H1 (cell line): ENCODE data around the gene SETD9. TPM values are rescaled to one million over a fixed set of nuclear protein-coding genes. Genes with fewer than 3 reads are reported as not detected.

Experiments used
- CTCF ChIA-PET: fragments of 300-600 bp; sonication (Branson Sonifier 250); formaldehyde crosslinking; loops from one replicate; lab custom pipeline; 2021; ENCODE audit not compliant: partially characterized antibody; lab: Charles Lee
- POLR2A ChIA-PET: fragments of 300-600 bp; sonication (Branson Sonifier 250); formaldehyde crosslinking; loops from one replicate; lab custom pipeline; 2021; ENCODE audit warnings: inconsistent platforms; ENCODE audit not compliant: partially characterized antibody; lab: Charles Lee
- DNase-seq, 2 experiments: peaks; one replicate each; pipeline versions ENCODE4 v3.0.0 to v3.0.0-alpha.2; 2010 to 2022; ENCODE audit warnings: low spot score in 2 of 2, low read depth in 1 of 2, mixed read lengths in 1 of 2
- FAIRE-seq: peaks from 2 replicates; lab custom pipeline; 2011; peaks lifted over from hg19 to GRCh38; lab: Jason Lieb, UNC
- H2AFZ ChIP-seq: 2 replicates; pipeline ENCODE4 v1.8.1; 2012; ENCODE audit warnings: low read length, inconsistent platforms
- H2AK5ac ChIP-seq: 2 replicates; pipeline ENCODE4 v1.6.1; 2013; ENCODE audit warnings: low read depth, low read length
- H2BK120ac ChIP-seq: replicated peaks from 2 replicates; pipeline ENCODE3; 2013; ENCODE audit warnings: low read depth, low read length, inconsistent platforms
- H2BK12ac ChIP-seq: 2 replicates; pipeline ENCODE4 v1.6.1; 2013; ENCODE audit warnings: low read depth, low read length
- H2BK15ac ChIP-seq: 2 replicates; pipeline ENCODE4 v1.6.1; 2013; ENCODE audit warnings: low read length
- H2BK20ac ChIP-seq: 2 replicates; pipeline ENCODE4 v1.6.1; 2013; ENCODE audit warnings: low read length
- H2BK5ac ChIP-seq: 2 replicates; pipeline ENCODE4 v1.6.1; 2013; ENCODE audit warnings: low read depth, low read length
- H3K14ac ChIP-seq: 2 replicates; pipeline ENCODE4 v1.6.1; 2013; ENCODE audit warnings: inconsistent platforms; ENCODE audit not compliant: insufficient read length
- H3K18ac ChIP-seq: 2 replicates; pipeline ENCODE4 v1.6.1; 2013; ENCODE audit warnings: low read length; ENCODE audit errors: extremely low read depth
- H3K23ac ChIP-seq: 2 replicates; pipeline ENCODE4 v1.6.1; 2013; ENCODE audit warnings: inconsistent platforms; ENCODE audit not compliant: insufficient read length
- H3K23me2 ChIP-seq: 2 replicates; pipeline ENCODE4 v1.6.1; 2013; ENCODE audit warnings: low read depth, low read length
- H3K27ac ChIP-seq: 2 replicates; pipeline ENCODE4 v1.6.1; 2011; ENCODE audit warnings: low read depth, low read length, inconsistent platforms
- H3K27me3 ChIP-seq, 4 experiments: replicated peaks in 1 of 4; 1 replicate in 1 of 4; 2 replicates in 3 of 4; pipeline versions ENCODE4 v1.6.1 to v1.8.1; 2011 to 2013; ENCODE audit warnings: low read length in 3 of 4, mild to moderate bottlenecking in 3 of 4, inconsistent platforms in 2 of 4, mixed read lengths in 2 of 4, moderate library complexity in 1 of 4; ENCODE audit not compliant: control insufficient read depth in 3 of 4, insufficient read depth in 3 of 4; ENCODE audit errors: extremely low read depth in 1 of 4
- H3K36me3 ChIP-seq, 4 experiments: 2 replicates each; pipeline versions ENCODE4 v1.6.1 to v1.8.1; 2011 to 2013; ENCODE audit warnings: mild to moderate bottlenecking in 4 of 4, low read length in 3 of 4, moderate library complexity in 2 of 4, control low read depth in 1 of 4, inconsistent platforms in 1 of 4; ENCODE audit not compliant: insufficient read depth in 4 of 4, control insufficient read depth in 2 of 4
- H3K4ac ChIP-seq: replicated peaks from 2 replicates; pipeline ENCODE3; 2013; ENCODE audit warnings: low read length, low read depth, mixed read lengths, inconsistent platforms; ENCODE audit not compliant: insufficient read length
- H3K4me1 ChIP-seq, 4 experiments: replicated peaks in 1 of 4; 1 replicate in 1 of 4; 2 replicates in 3 of 4; pipeline versions ENCODE4 v1.6.1 to v1.8.1; 2011 to 2013; ENCODE audit warnings: low read length in 3 of 4, inconsistent platforms in 2 of 4, mixed read lengths in 1 of 4; ENCODE audit not compliant: insufficient read depth in 4 of 4, control insufficient read depth in 3 of 4
- H3K4me2 ChIP-seq, 2 experiments: 2 replicates each; pipeline versions ENCODE4 v1.6.1 to v1.8.1; 2011 to 2013; ENCODE audit warnings: low read depth in 2 of 2, low read length in 2 of 2, control low read depth in 1 of 2, inconsistent platforms in 1 of 2, mild to moderate bottlenecking in 1 of 2; ENCODE audit not compliant: insufficient read depth in 1 of 2
- H3K4me3 ChIP-seq, 4 experiments: fragments of 200-600, 300-600 bp in 1 of 4; sonication (generic), shearing (Covaris generic), sonication (Bioruptor Twin) in 1 of 4; 2 replicates each; pipeline versions ENCODE4 v1.5.1 to v1.8.1; 2011 to 2016; ENCODE audit warnings: low read length in 4 of 4, low read depth in 3 of 4, control low read depth in 2 of 4, inconsistent platforms in 2 of 4, mild to moderate bottlenecking in 2 of 4, mixed read lengths in 1 of 4, moderate library complexity in 1 of 4; ENCODE audit not compliant: insufficient read depth in 2 of 4; ENCODE audit errors: extremely low read depth in 1 of 4
- H3K56ac ChIP-seq: replicated peaks from 2 replicates; pipeline ENCODE3; 2013; ENCODE audit warnings: low read depth, mild to moderate bottlenecking, mixed read lengths, low read length, inconsistent platforms; ENCODE audit not compliant: insufficient read length
- H3K79me1 ChIP-seq: 2 replicates; pipeline ENCODE4 v1.6.1; 2013; ENCODE audit warnings: low read depth, low read length, control low read depth
- H3K79me2 ChIP-seq, 2 experiments: 2 replicates each; pipeline versions ENCODE4 v1.6.1 to v1.8.1; 2012 to 2013; ENCODE audit warnings: low read length in 2 of 2, mild to moderate bottlenecking in 2 of 2, inconsistent platforms in 1 of 2; ENCODE audit not compliant: insufficient read depth in 2 of 2, control insufficient read depth in 1 of 2
- H3K9ac ChIP-seq, 4 experiments: replicated peaks in 1 of 4; 1 replicate in 1 of 4; 2 replicates in 3 of 4; pipeline versions ENCODE4 v1.6.1 to v1.8.1; 2011 to 2013; ENCODE audit warnings: low read depth in 3 of 4, low read length in 3 of 4, control low read depth in 2 of 4, mild to moderate bottlenecking in 2 of 4, moderate library complexity in 2 of 4, inconsistent platforms in 1 of 4; ENCODE audit errors: extremely low read depth in 1 of 4
- H3K9me3 ChIP-seq, 2 experiments: 2 replicates each; pipeline versions ENCODE4 v1.6.1 to v1.8.1; 2012 to 2013; ENCODE audit warnings: mild to moderate bottlenecking in 2 of 2, moderate library complexity in 2 of 2, control low read depth in 1 of 2, inconsistent platforms in 1 of 2, low read depth in 1 of 2, low read length in 1 of 2, mixed read lengths in 1 of 2; ENCODE audit not compliant: insufficient read depth in 2 of 2
- H4K20me1 ChIP-seq, 2 experiments: replicated peaks in 1 of 2; 2 replicates each; pipeline versions ENCODE3 to v1.8.1; 2011 to 2013; ENCODE audit warnings: inconsistent platforms in 2 of 2, low read length in 2 of 2, mild to moderate bottlenecking in 1 of 2; ENCODE audit not compliant: insufficient read depth in 2 of 2, control insufficient read depth in 1 of 2
- H4K5ac ChIP-seq: 2 replicates; pipeline ENCODE4 v1.6.1; 2013; ENCODE audit warnings: low read length, low read depth, mixed read lengths, inconsistent platforms; ENCODE audit not compliant: insufficient read length
- H4K8ac ChIP-seq: 2 replicates; pipeline ENCODE4 v1.8.0; 2013; ENCODE audit warnings: mild to moderate bottlenecking, moderate library complexity, low read length, inconsistent platforms; ENCODE audit not compliant: insufficient read depth; ENCODE audit errors: extremely low read depth
- H4K91ac ChIP-seq: replicated peaks from 2 replicates; pipeline ENCODE3; 2013; ENCODE audit warnings: low read length, mixed read lengths, inconsistent platforms; ENCODE audit not compliant: insufficient read length
- CTBP2 ChIP-seq: IDR thresholded peaks from 2 replicates; pipeline ENCODE4 v1.7.0; 2011; ENCODE audit warnings: borderline replicate concordance, mild to moderate bottlenecking, moderate library complexity, mixed read lengths, low read length; ENCODE audit not compliant: insufficient read depth, insufficient read length
- GABPA ChIP-seq: IDR thresholded peaks from 2 replicates; pipeline ENCODE4 v1.6.1; 2011; ENCODE audit warnings: mild to moderate bottlenecking, low read length, moderate library complexity, borderline replicate concordance; ENCODE audit not compliant: insufficient read depth
- GTF2F1 ChIP-seq: IDR thresholded peaks from 2 replicates; pipeline ENCODE4 v1.6.1; 2012; ENCODE audit warnings: low read depth, low read length, improper control_type of control experiment, borderline replicate concordance
- PHF8 ChIP-seq: fragments of 200-600 bp; sonication (generic); conservative IDR thresholded peaks from 2 replicates; pipeline ENCODE4 v1.7.1; 2012; ENCODE audit warnings: low read depth, mild to moderate bottlenecking, inconsistent platforms, low read length, moderate library complexity
- SP4 ChIP-seq: IDR thresholded peaks from 2 replicates; pipeline ENCODE4 v1.6.1; 2012; ENCODE audit warnings: low read length, inconsistent platforms
- TBP ChIP-seq: IDR thresholded peaks from 2 replicates; pipeline ENCODE4 v1.6.1; 2011; ENCODE audit warnings: low read depth, low read length, improper control_type of control experiment
- TEAD4 ChIP-seq: IDR thresholded peaks from 2 replicates; pipeline ENCODE4 v1.6.1; 2012; ENCODE audit warnings: low read depth, low read length, inconsistent platforms, mixed read lengths
- WGBS, 2 experiments: shearing (Covaris generic) in 1 of 2; methylation state at CpG; one replicate each; pipeline versions ENCODE4 v1.1.6 to v1.1.7; 2013 to 2015; ENCODE audit warnings: low lambda C conversion rate in 2 of 2, mixed read lengths in 2 of 2, inconsistent platforms in 1 of 2, low coverage in 1 of 2, missing lambda C conversion rate in 1 of 2; ENCODE audit not compliant: insufficient replicate concordance in 2 of 2, insufficient coverage in 1 of 2, insufficient read length in 1 of 2; ENCODE audit errors: extremely low coverage in 1 of 2, missing lambda C conversion rate in 1 of 2; 5-methylcytosine and 5-hydroxymethylcytosine counted together
- polyA plus RNA-seq, 7 experiments: library from polyadenylated mRNA; depleted of rRNA in 3 of 7; stranded (reverse) in 5 of 7; unstranded in 2 of 7; fragments of >200 nt in 5 of 7; fragments of 200-250 nt in 2 of 7; gene quantifications; 1 replicate in 5 of 7; 2 replicates in 1 of 7; 4 replicates in 1 of 7; pipeline versions ENCODE4 v1.2.1 to v1.2.3, GENCODE V29; 2011 to 2013; ENCODE audit warnings: missing spikeins in 2 of 7, mixed read lengths in 2 of 7
- total RNA-seq: library from RNA; stranded (reverse); fragmentation: NEBNext Ultra II Directional; extraction: Animal tissue kit (Norgen Biotek cat#: 25700); gene quantifications from 2 replicates; pipeline ENCODE4 v1.2.1, GENCODE V29; 2021
- TF ChIP-seq, protein P1 (sequence below), 3 experiments: IDR thresholded peaks; 1 replicate in 2 of 3; 2 replicates in 1 of 3; pipeline versions ENCODE4 v1.5.1 to v1.6.1; 2011; ENCODE audit warnings: low read length in 3 of 3, mild to moderate bottlenecking in 3 of 3, inconsistent platforms in 2 of 3, low read depth in 1 of 3, moderate library complexity in 1 of 3; ENCODE audit not compliant: insufficient read depth in 1 of 3; ENCODE audit errors: control extremely low read depth in 1 of 3

The SETD9 gene
- total and polyA plus RNA-seq, 2 of the 8 experiments (the other 6 are each of a cell fraction or from before 2014, with no cell fraction given), result 4.5 to 11.9 TPM

DNA sequence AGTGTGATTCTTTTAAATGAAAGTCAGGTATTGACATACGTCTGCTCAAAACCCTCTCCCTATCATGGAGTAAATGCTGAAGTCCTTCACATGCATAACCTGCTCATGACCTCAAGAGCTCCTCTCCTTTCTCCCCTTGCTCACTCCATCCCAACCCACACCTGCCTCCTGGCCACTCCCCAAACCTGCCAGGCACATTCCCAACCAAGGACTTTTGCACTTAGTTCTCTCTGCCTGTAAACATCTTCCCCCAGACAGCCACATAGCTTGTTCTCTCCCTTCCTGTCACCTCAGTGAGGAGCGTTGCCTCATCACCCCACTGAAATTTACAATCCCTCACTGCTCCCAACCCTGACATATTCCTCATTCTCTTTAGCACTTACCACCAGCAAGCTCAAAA lies 8.7 kb downstream of the SETD9 start:
- CTCF ChIA-PET, result interaction anchor here (0.6 to 2.2 kb wide), 8 partner anchors 9 to 654 kb away, joined by 3 to 9 read pairs (median 3); partner anchors contain the start of gene SETD9
- Histone ChIP-seq H3K79me2 (no peaks in the 10 kb centered on the region), H3K27ac (no peak overlapping the region), H3K18ac (no peak overlapping the region), H4K8ac (no peak overlapping the region), H3K14ac (no peak overlapping the region), H2AK5ac (no peak overlapping the region), H2BK15ac (no peak overlapping the region)
- DNase-seq, result no peak
- no peak for TF ChIP-seq SP4
- TF ChIP-seq TBP, result no peak
- no peak for TF ChIP-seq PHF8
- TF ChIP-seq GTF2F1, result no peak
- TF ChIP-seq GABPA, result no peak
- no peak for TF ChIP-seq CTBP2
- TF ChIP-seq, protein P1, sequence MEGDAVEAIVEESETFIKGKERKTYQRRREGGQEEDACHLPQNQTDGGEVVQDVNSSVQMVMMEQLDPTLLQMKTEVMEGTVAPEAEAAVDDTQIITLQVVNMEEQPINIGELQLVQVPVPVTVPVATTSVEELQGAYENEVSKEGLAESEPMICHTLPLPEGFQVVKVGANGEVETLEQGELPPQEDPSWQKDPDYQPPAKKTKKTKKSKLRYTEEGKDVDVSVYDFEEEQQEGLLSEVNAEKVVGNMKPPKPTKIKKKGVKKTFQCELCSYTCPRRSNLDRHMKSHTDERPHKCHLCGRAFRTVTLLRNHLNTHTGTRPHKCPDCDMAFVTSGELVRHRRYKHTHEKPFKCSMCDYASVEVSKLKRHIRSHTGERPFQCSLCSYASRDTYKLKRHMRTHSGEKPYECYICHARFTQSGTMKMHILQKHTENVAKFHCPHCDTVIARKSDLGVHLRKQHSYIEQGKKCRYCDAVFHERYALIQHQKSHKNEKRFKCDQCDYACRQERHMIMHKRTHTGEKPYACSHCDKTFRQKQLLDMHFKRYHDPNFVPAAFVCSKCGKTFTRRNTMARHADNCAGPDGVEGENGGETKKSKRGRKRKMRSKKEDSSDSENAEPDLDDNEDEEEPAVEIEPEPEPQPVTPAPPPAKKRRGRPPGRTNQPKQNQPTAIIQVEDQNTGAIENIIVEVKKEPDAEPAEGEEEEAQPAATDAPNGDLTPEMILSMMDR (IDR thresholded peaks at IDR 0.05; ENCODE audit: control extremely low read depth in 1 of 3, insufficient read depth in 1 of 3, low read depth in 1 of 3, low read length in 3 of 3), result no peak
- no peak for TF ChIP-seq TEAD4
- TF ChIP-seq, all 59 proteins: peak for 0
- POLR2A ChIA-PET, result interaction anchor here (0.7 to 2.5 kb wide), 7 partner anchors 8 to 280 kb away, joined by 3 to 20 read pairs (median 7); partner anchors contain the start of gene SETD9
- Histone ChIP-seq H3K4ac (no peak overlapping the region), H2BK5ac (no peak overlapping the region), H4K91ac (no peak overlapping the region), H4K5ac (no peak overlapping the region), H3K27me3 (no peaks in the 10 kb centered on the region), H3K9ac (no peak overlapping the region), H2AFZ (no peak overlapping the region), H3K23ac (no peak overlapping the region), H3K36me3 (peaks cover 2 to 35% (median 12%) of the 10 kb centered on the region in 4 experiments; a peak in 7 of 8 replicates), H3K56ac (no peak overlapping the region), H3K79me1 (no peaks in the 10 kb centered on the region; the same call in 1 of the 2 replicates), H2BK20ac (no peak overlapping the region), H3K4me2 (no peak overlapping the region), H3K4me1 (0 out of 7 replicates have a peak, but pooled peaks cover 0 to 2% (median 0%) of the 10 kb centered on the region in 4 experiments), H3K23me2 (no peaks in the 10 kb centered on the region), H3K4me3 (no peak overlapping the region), H3K9me3 (peaks cover 0 to 1% of the 10 kb centered on the region in 2 experiments; a peak in 1 of 4 replicates), H4K20me1 (no peaks in the 10 kb centered on the region), H2BK120ac (no peak overlapping the region), H2BK12ac (no peak overlapping the region)
- 83% methylated on average over 2 of the region's 2 CpGs; no CpG with 5 or more reads in 1 of the 2 experiments for WGBS, 2 experiments
- no peak for FAIRE-seq
